A673 (cell line): ENCODE data around the gene TSPAN5.

Source experiments
- CTCF ChIP-seq: fragments of 300-800, 200-600 bp; sonication (generic); conservative IDR thresholded peaks from 2 replicates; pipeline ENCODE4 v1.5.1; 2017; ENCODE audit warnings: low read depth, mild to moderate bottlenecking, antibody characterized with exemption, low read length, moderate library complexity, mixed read lengths
- EZH2 ChIP-seq: fragments of 200-600 bp; sonication (generic); IDR thresholded peaks from 2 replicates; pipeline ENCODE4 v1.6.1; 2017; ENCODE audit warnings: borderline replicate concordance, low read depth, mild to moderate bottlenecking, mixed read lengths, antibody characterized with exemption, low read length; ENCODE audit not compliant: poor library complexity, severe bottlenecking

- TF ChIP-seq CTCF = no peak
- TF ChIP-seq EZH2 = no peak
These were observed 174.4 kb downstream of the TSPAN5 start for GRCh38 chr4:98484031-98484430.
